ENCODE measurements around the gene FRY.

FRY gene

GRCh38 chr13:32017474-32017873 is 14.1 kb upstream of the FRY start:
- no peak for DNase-seq

DNA sequence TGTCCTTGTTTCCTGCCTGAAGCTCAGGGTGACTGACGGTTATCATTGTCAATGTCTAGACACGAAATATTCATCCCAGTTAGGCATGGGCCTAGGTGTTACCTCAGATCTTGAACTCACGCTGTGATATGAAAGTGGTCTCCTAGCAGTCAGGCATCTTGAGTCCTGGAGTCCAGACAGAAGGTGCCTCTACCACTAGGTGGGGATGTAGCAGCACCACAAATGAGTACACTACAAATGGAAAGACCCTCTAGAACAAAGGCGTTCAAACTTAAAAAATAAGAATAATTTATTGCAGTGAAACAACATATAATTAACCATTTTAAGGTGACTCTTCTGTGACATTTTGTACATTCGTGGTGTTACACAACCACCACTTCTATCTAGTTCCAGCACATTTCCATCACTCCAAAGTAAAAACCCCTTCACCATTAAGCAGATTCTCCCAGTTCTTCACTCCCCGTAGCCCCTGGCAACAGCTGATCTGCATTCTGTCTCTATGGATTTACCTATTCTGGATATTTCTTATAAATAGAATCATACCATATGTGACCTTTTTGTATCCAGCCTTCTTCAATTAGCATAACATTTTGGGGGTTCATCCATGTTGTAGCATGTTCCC is 11.9 kb upstream of the FRY start:
- DNase-seq = no peak

DNA sequence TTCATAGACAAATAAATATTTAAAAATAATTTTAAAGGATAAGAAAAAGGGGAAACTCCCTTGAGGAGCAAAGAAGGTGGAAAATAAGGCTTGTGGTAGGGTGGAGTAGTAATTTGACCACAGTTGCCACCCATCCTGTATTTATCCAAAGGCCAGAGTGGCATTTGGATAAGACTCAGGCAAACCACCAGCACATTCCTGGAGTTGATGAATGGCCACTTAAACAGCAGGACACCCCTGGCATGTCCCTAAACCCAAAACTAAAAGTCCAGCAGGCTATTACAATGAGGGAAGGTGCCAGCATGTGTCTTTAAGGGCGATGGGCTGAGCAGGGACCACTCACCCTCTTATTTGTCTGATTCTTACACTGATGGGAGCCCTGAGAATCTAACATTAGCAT is 9.8 kb upstream of the FRY start:
- no peak for DNase-seq

- no peak for DNase-seq
These were observed 9.3 kb upstream of the FRY start for GRCh38 chr13:32022311-32022710.

DNA sequence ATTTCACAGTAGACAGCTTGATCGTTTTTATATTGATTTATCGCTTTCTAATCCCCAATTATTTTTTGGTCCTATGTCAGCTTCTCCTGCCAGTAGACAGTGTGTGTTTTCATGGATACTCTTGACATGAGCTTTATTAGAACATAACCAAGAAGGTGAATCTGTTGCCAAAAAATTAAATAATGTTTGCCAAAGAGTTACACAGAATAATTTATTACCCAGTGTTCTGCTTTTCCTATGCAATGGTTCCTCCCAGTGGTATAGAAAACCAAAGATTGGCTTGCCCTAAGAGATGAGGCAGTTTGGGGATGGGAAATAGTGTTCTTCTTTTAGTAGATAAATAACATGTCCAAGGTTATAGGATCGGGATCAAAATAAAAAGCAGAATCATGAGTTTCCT is 8.5 kb upstream of the FRY start:
- DNase-seq = no peak

DNA sequence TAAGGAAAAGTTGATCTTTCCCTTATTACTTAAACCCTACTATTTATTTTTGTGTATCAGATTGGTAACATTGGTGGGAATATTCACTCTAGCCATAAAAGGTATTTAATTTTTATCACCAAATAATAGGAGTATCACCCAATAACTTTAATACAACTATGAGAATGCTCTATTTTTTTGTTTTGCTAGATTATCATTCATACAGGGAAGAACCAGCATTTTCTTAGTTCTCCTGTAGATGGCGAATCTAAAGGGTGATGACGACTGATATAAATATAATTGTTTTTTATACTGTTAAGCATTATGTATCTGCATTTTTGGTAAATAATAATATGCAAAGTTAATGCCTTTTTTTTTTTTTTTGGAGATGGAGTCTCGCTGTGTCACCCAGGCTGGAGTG is 7.9 kb upstream of the FRY start:
- no peak for DNase-seq

DNA sequence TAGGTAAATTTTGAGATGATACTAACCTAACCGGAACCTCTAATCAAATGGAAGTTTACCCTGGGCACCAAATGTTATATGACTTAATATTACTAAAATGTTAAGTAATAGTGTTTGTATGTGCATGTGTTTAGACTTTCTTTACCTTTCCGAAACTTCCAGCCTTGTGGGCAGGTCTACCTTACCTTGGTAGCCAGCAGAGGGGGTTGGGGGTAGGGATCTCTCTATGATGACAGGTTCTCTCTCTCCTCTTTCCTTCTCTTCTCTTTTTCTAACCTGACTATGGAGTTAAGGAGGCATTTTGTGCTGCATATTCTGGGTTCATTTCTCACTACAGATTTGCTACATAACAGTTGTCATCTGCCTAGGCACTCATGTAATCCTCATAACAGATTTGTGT is 6.8 kb upstream of the FRY start:
- DNase-seq = no peak

DNA sequence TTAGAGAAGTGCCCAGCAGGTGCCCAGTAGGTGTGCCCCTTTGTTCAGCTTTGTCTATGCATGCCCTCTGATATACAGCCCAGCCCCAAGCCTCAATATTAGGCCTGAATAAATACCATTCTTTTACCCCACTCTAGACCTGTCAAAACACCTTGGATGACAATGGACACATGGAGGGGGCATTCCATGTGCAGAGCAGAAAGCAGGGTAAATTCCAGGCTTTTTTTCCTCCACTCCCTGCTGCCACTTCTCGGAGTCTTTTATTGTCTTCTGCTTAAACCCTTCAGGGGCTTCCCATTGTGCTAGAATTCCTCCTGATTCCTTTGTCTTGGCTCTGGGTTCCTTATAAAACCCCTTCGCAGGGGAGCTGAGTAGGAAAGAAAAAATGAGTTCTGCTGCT is 5.8 kb upstream of the FRY start:
- DNase-seq = no peak

GRCh38 chr13:32026623-32027022 is 5.0 kb upstream of the FRY start:
- DNase-seq = no peak

DNA sequence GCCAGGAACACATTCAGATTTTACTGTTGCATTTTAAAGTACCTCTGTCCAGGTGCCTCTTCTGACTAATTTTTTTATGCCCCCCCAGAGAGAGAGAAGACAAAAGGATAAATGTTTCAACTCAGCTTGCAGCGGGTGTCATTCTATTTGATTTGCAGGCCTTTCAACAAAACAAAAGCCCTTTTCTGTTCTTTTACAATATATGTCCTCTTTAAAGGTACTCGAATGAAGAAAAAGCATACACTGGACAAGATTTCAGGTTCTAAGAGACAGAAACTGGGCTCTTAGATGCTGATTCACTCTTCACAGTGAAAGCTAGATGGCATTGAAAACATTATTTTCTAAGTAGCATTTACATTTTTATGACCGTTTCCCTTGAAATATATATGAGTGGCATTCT is 2.9 kb upstream of the FRY start:
- no peak for DNase-seq

- DNase-seq = no peak
These were observed 1.9 kb upstream of the FRY start for GRCh38 chr13:32029684-32030083.

- no peak for DNase-seq
These were observed 319 bp downstream of the FRY start for GRCh38 chr13:32031815-32032370.

DNA sequence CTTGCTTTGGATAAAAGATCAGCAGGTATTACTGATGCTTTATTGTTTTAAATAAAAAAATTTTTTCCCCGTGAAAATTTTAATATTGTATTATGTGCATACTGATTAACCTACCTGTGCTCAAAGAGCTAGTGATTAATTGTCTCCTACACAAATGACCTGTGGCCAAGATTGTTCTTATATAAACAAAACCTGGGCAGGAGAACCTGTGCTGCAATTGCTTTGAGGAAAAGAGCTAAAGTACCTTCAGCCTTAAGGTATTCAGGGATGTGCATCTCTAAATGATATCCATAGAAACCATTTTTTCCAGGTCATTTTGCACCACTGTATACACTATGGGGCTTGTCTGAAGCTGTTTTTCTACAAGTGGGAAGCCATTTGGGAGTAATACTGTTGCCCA is 1.2 kb downstream of the FRY start:
- DNase-seq = no peak

DNA sequence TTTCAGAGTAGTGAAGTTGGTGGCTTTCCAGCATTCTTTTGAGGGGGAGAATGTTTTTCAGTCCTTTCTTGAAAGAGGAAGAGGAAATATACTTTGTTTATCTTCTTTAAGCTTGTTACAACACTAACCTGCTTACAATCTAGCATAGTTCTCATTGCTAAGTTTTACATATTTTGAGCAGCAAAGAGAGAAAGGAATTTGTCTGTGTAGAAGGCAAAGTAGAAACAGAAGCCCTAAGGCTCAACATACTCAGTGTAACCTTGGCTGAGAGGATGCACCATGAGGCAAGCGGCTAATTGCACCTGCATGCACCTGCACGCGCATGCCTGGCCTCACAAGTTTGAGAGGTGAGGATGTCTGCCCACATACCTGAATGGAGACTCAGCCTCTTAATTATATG is 2.2 kb downstream of the FRY start:
- peak; percentile 27 for DNase-seq

GRCh38 chr13:32035716-32036115 is 4.1 kb downstream of the FRY start:
- no peak for DNase-seq

DNA sequence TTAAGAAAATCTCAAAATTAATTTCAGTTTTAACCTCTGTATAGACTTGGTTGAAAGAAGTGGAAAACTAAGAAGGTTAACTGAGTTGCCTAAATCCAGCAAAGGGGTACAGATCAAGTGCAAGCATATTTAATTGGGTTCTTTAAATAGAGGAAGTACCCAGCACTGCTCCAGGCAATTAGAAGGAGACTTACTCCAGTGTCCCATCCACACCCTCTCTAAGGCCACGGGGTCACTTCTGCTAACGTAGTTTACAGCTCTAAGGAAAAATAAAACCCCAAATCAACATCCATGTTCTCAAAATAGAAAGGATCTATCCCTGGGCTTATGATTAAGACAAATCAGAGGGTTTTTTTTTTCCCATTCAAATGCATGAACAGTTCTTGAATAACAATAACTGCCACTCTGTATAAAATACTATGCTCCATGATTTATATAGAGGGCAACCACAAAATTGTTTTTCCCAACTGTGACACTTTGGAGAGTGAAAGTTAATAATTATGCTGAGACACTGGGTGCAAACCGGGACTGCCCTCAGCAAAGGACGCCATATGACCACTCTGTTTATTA is 4.6 kb downstream of the FRY start:
- DNase-seq = no peak

- no peak for DNase-seq
These were observed 5.2 kb downstream of the FRY start for GRCh38 chr13:32036757-32037156.

GRCh38 chr13:32037471-32037870 is 5.9 kb downstream of the FRY start:
- DNase-seq = no peak

DNA sequence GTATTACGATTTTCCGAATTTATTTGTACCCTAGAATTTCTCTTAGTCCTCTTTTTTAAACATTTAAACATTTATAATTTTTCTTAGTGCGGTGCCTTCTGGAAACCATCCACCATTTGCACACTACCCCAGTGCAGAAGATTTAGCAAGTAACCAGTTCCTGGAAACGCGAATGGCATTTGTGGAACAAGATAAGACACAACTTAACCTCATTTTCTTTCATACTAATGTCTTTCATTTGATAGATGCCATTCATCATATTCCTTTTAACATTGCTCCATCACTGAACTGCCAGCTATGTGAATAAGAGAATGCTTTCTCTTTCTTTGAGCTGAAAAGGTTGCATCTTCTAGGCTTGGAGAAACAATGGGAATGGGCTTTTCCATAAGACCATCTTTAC is 6.8 kb downstream of the FRY start:
- DNase-seq = no peak

- DNase-seq = no peak
These were observed 7.5 kb downstream of the FRY start for GRCh38 chr13:32039056-32039455.

- no peak for DNase-seq
These were observed 8.0 kb downstream of the FRY start for GRCh38 chr13:32039528-32039927.

DNA sequence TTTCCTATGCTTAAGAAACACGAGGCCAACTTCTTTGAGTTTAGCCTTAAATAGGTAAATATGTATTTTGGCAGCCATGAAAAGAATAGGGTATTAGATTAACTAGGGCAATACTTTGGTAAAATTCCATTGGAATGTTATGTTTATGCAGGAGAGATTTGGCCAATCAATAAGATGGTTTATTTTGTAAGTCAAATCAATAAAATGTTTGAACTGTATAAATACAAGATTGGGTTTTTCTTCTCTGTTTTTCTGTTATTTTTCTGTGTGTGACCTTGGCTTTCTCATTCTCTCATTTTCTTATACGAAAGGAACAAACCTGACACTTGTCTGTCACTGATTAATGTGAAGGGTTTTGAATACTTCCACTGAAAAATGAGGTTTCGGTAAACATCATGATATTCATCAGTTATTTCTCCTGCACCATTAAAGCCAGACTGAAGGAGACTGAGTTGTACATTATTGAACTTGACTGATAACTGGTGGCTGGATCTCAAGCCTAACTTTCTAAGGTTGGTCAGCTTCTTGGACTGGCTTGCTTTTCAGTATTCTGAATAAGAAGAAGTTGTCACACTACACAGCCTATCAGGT is 8.6 kb downstream of the FRY start:
- no peak for DNase-seq

DNA sequence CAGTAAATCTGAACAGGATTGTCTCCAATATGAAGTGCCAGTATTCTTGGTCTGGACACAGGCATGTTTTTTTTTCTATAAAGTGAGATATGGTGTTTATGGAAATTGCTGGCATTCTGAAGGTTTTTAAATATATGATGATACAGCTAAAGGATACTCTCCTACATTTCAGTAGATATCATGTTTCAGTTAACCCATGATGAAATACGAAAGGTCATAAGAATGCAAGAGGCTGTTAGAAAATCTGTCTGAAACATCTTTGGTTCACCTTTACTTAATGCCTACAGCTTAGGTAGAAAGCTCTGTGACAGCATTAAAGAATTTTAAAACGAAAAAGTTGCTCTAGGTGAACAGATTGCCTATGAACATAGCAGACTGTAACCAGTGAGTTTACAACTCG is 9.1 kb downstream of the FRY start:
- no peak for DNase-seq

DNA sequence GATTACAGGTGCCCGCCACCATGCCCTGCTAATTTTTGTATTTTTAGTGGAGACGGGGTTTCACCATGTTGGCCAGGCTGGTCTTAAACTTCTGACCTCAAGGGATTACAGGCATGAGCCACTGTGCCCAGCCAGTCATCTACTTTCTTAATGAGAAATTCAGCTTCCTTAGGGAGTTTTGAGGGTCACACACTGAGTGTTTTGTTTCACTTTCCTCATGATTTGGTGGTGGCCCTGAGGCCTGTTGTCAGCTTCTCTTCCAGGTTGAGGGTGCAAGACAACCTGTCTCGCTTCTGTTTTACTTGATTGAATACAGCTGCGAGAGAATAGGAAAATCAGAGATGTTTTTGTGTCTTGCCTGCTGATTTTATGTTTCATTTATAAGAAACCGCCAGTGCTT is 9.9 kb downstream of the FRY start:
- no peak for DNase-seq

GRCh38 chr13:32042551-32042950 is 11.0 kb downstream of the FRY start:
- no peak for DNase-seq
